Common myeloid progenitor, CD34-positive (primary cell): Measurements from ENCODE around the gene XPNPEP3.

ENCODE experiments used
- CTCF ChIA-PET: fragments of 350-600 bp; sonication (Branson Sonifier 250); formaldehyde crosslinking; loops from one replicate; lab custom pipeline; 2021; ENCODE audit warnings: antibody characterized with exemption; lab: Charles Lee
- POLR2A ChIA-PET: fragments of 350-600 bp; sonication (Branson Sonifier 250); formaldehyde crosslinking; loops from one replicate; lab custom pipeline; 2021; ENCODE audit warnings: antibody characterized with exemption; lab: Charles Lee
- DNase-seq, 3 donors: peaks; one replicate each; pipeline versions ENCODE4 v3.0.0 to v3.0.0-alpha.2; 2013
- H3K27ac ChIP-seq, 2 experiments: 1 replicate in 1 of 2; 2 replicates in 1 of 2; pipeline ENCODE4 v1.7.0; 2013; ENCODE audit warnings: inconsistent platforms in 2 of 2, low read length in 2 of 2, mild to moderate bottlenecking in 2 of 2, low read depth in 1 of 2, moderate library complexity in 1 of 2; ENCODE audit not compliant: severe bottlenecking in 2 of 2, insufficient read depth in 1 of 2, poor library complexity in 1 of 2
- H3K27me3 ChIP-seq, 5 experiments: replicated peaks in 2 of 5; 1 replicate in 3 of 5; 2 replicates in 2 of 5; pipeline versions ENCODE4 v1.6.1 to v1.7.0; 2013; ENCODE audit warnings: low read length in 4 of 5, mild to moderate bottlenecking in 2 of 5, moderate library complexity in 2 of 5, inconsistent platforms in 1 of 5; ENCODE audit not compliant: insufficient read depth in 5 of 5, control insufficient read depth in 4 of 5
- H3K36me3 ChIP-seq, 4 experiments: 1 replicate in 2 of 4; 2 replicates in 2 of 4; pipeline versions ENCODE4 v1.6.1 to v1.7.0; 2013; ENCODE audit warnings: low read length in 3 of 4, control low read depth in 1 of 4, mild to moderate bottlenecking in 1 of 4; ENCODE audit not compliant: control insufficient read depth in 4 of 4, insufficient read depth in 4 of 4
- H3K4me1 ChIP-seq, 4 experiments: 1 replicate in 3 of 4; 2 replicates in 1 of 4; pipeline versions ENCODE4 v1.6.1 to v1.7.1; 2013; ENCODE audit warnings: low read length in 3 of 4, mild to moderate bottlenecking in 3 of 4, control low read depth in 1 of 4, inconsistent platforms in 1 of 4, moderate library complexity in 1 of 4; ENCODE audit not compliant: control insufficient read depth in 4 of 4, insufficient read depth in 4 of 4; ENCODE audit errors: control extremely low read depth in 1 of 4
- H3K4me3 ChIP-seq, 7 experiments: 1 replicate in 4 of 7; 2 replicates in 3 of 7; pipeline versions ENCODE4 v1.5.1 to v1.7.0; 2013; ENCODE audit warnings: mild to moderate bottlenecking in 7 of 7, low read length in 6 of 7, moderate library complexity in 6 of 7, inconsistent platforms in 2 of 7, low read depth in 2 of 7, control low read depth in 1 of 7; ENCODE audit not compliant: insufficient read depth in 4 of 7, control insufficient read depth in 1 of 7; ENCODE audit errors: extremely low read depth in 1 of 7
- H3K9me3 ChIP-seq, 5 experiments: 1 replicate in 4 of 5; 2 replicates in 1 of 5; pipeline versions ENCODE4 v1.6.1 to v1.7.1; 2013; ENCODE audit warnings: low read length in 4 of 5, mild to moderate bottlenecking in 2 of 5, inconsistent platforms in 1 of 5, low read depth in 1 of 5, moderate library complexity in 1 of 5; ENCODE audit not compliant: control insufficient read depth in 4 of 5, insufficient read depth in 2 of 5; ENCODE audit errors: control extremely low read depth in 1 of 5
- WGBS: methylation state at CpG from one replicate; pipeline ENCODE4 v1.1.5; 2013; ENCODE audit not compliant: insufficient coverage; 5-methylcytosine and 5-hydroxymethylcytosine counted together

XPNPEP3 gene

DNA sequence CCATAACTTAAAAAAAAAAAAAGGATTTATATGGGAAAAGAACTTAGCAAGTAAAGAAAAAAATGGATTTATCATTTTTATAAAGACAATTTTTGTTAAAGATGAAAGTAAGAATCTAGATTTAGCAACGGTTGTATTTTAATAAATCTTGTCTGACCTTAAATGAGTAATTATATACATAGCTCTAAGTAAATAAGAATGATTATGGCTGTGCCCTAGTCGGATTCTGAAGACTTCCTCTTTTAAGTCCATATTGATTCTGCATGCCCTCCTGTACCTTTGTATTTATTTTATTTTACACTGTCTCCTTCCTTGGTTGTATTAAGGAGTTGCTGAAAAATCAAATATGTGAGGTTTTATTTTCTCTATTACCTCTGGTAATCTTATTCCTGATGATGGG is 101.4 kb downstream of the XPNPEP3 start:
- ChIA-PET CTCF (no interaction called here), POLR2A (interaction anchor here (0.6 to 0.8 kb wide), 3 partner anchors 10 to 748 kb away, joined by 3 to 5 read pairs (median 5); no protein-coding TSS in a partner anchor)
- Histone ChIP-seq H3K36me3 (peaks cover 2 to 58% (median 31%) of the 10 kb centered on the region in 4 experiments), H3K4me1 (peaks cover 0 to 7% (median 1%) of the 10 kb centered on the region in 4 experiments), H3K9me3 (no peaks in the 10 kb centered on the region), H3K4me3 (no peak overlapping the region), H3K27me3 (no peaks in the 10 kb centered on the region), H3K27ac (no peak overlapping the region)
- WGBS: no CpG with 5 or more reads among the region's 2 CpGs
- no peak for DNase-seq

DNA sequence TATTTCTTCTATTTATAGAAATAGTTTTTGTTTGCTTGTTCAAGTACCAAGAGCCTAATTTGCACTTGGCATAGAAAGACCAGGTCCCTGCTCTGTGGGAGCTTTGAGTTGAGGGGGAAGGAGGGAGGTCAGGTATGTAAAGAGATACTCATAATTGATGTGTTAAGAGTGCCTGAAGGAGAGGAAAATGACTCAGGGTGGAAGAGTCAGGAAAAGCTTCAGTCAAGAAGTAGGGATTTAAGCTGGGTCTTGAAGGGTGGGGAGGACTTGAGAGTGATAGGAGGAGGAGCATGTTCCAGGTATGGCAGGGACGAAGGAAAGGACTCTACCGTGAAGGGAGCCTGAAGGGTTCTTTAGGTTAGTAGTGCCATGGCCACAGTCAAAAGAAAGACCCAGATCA is 103.2 kb downstream of the XPNPEP3 start:
- Histone ChIP-seq H3K9me3 (no peaks in the 10 kb centered on the region), H3K27me3 (no peaks in the 10 kb centered on the region), H3K36me3 (peaks cover 4 to 58% (median 38%) of the 10 kb centered on the region in 4 experiments), H3K4me1 (peaks cover 0 to 3% (median 0%) of the 10 kb centered on the region in 4 experiments), H3K4me3 (no peak overlapping the region), H3K27ac (no peak overlapping the region)
- CTCF ChIA-PET: interaction anchor here (1.4 kb wide), 1 partner anchor 37 kb away, joined by 4 read pairs; no protein-coding TSS in a partner anchor
- 83% methylated on average over 1 of the region's 2 CpGs for WGBS
- DNase-seq: no peak
- POLR2A ChIA-PET: no interaction called here

DNA sequence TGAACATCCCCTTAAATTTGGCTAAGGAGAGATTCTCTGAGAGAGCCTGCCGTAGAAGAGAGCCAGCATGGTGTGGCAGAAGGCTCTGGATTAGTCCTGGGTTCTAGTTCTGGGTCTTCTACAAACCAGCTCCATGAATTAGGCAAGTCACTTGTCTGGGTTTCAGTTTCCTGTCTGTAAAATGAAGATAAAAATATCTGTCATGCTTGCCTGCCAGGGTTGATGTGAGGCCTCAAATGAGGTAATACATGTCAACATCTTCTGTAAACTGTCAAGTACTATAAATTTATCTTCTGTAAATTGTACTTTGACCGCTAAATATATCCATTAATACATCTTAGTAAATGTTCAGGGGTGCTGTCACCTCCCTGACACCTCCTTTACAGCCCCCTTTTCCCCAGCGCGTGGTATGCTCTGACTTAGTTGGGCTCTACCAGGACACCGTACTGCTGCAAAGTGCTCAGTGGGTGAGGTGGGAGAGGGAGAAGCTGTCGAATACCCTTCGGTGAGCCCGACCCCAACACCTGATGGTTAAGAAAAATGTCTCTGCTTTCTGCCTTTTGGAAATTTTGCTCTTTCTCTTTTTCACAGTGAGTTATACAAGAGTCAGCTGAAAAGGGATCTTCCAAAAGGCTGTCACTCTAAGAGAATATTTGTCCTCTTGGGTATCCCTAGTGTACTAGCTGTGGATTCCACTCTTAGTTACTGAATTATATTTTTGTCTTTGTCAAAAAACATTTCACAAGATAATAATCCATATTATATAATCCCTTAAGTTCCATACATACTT is 109.2 kb downstream of the XPNPEP3 start:
- WGBS: 93% methylated on average over 2 of the region's 8 CpGs
- CTCF ChIA-PET: interaction anchor here (0.6 to 2.2 kb wide), 4 partner anchors 13 to 145 kb away, joined by 3 to 9 read pairs (median 4); no protein-coding TSS in a partner anchor
- H3K4me3 ChIP-seq: peak overlapping the region in 1 of 7 experiments; percentile 24
- peak; percentile 45 to 88 (median 79) for DNase-seq
- H3K27ac ChIP-seq: peak overlapping the region; percentile 37 to 60
- no peaks in the 10 kb centered on the region for H3K27me3 ChIP-seq
- POLR2A ChIA-PET: interaction anchor here (0.5 to 1.4 kb wide), 3 partner anchors 14 to 125 kb away, joined by 3 to 4 read pairs (median 4); partner anchors contain the start of gene RBX1
- H3K36me3 ChIP-seq: peaks cover 15 to 54% (median 32%) of the 10 kb centered on the region in 4 experiments
- H3K9me3 ChIP-seq: no peaks in the 10 kb centered on the region
- peaks cover 7 to 24% (median 20%) of the 10 kb centered on the region in 4 experiments for H3K4me1 ChIP-seq

DNA sequence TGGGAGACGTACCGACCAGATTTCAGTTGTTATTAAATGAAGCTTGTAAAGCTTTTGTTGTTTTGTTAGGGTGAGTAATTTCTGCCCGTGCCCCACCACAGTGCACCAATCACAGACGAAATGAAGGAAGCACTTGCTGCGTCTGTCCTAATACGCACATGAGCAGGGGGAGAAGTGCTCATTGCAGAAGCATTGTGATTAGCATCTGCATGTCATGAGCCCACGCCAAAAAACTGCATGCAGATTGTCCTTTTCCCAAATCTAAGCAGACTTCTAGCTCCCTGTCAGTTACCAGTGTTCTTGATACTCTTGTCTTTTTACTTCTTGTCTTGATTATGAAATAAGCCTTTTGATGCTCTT is 109.8 kb downstream of the XPNPEP3 start:
- WGBS: 55% methylated on average over 4 of the region's 7 CpGs
- peak; percentile 35 to 69 (median 65) for DNase-seq
- H3K9me3 ChIP-seq: no peaks in the 10 kb centered on the region
- peaks cover 15 to 52% (median 31%) of the 10 kb centered on the region in 4 experiments for H3K36me3 ChIP-seq
- H3K4me3 ChIP-seq: no peak overlapping the region
- H3K27me3 ChIP-seq: no peaks in the 10 kb centered on the region
- POLR2A ChIA-PET: interaction anchor here (0.5 to 1.4 kb wide), 5 partner anchors 14 to 1648 kb away, joined by 3 to 5 read pairs (median 4); partner anchors contain the start of gene POLDIP3
- peaks cover 7 to 24% (median 20%) of the 10 kb centered on the region in 4 experiments for H3K4me1 ChIP-seq
- peak overlapping the region in 1 of 2 experiments; percentile 60 for H3K27ac ChIP-seq
- CTCF ChIA-PET: interaction anchor here (0.6 to 2.2 kb wide), 4 partner anchors 14 to 144 kb away, joined by 3 to 9 read pairs (median 4); no protein-coding TSS in a partner anchor

DNA sequence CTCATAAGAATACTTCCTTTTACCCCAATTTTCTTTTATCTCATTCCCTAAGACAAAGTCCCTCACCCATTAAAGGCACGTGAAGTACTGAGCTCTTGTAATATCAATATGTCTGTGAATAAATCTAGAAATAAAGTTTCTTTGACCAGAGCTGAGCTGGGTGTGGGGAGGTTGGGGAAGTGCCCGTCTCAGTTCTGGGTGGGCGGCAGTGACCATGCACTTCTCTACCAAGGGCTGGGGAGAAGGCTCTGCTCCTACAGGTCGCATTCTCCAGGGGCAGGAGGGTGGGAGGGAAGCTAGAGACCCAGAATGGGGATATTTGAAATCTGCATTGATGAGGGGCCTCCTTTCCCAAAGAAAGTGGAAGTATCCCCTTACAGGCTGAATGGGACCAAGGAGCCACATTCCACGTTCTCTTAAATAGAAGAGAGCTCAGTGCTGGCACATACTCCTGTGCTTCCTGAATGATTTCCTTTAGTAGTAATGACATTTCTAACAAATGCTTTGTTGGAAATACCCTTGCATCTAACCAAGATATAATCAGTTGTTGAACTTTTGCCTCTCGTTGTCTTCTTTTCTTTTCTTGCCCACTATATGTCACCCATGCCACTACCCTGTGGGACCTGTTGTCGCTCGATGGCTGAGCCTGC is 110.3 kb downstream of the XPNPEP3 start:
- CTCF ChIA-PET: interaction anchor here (0.6 to 2.2 kb wide), 4 partner anchors 15 to 524 kb away, joined by 3 to 9 read pairs (median 4); no protein-coding TSS in a partner anchor
- H3K4me1 ChIP-seq: peaks cover 7 to 24% (median 20%) of the 10 kb centered on the region in 4 experiments
- no peaks in the 10 kb centered on the region for H3K27me3 ChIP-seq
- no peaks in the 10 kb centered on the region for H3K9me3 ChIP-seq
- peak overlapping the region in 1 of 7 experiments; percentile 33 for H3K4me3 ChIP-seq
- POLR2A ChIA-PET: interaction anchor here (0.6 to 1.4 kb wide), 4 partner anchors 16 to 1647 kb away, joined by 3 to 5 read pairs (median 4); partner anchors contain the start of gene POLDIP3
- peaks cover 17 to 52% (median 32%) of the 10 kb centered on the region in 4 experiments for H3K36me3 ChIP-seq
- peak overlapping the region in 1 of 2 experiments; percentile 60 for H3K27ac ChIP-seq
- WGBS: 20% methylated on average over 2 of the region's 8 CpGs
- peak in 2 of 3 donors; percentile 28 to 43 for DNase-seq

DNA sequence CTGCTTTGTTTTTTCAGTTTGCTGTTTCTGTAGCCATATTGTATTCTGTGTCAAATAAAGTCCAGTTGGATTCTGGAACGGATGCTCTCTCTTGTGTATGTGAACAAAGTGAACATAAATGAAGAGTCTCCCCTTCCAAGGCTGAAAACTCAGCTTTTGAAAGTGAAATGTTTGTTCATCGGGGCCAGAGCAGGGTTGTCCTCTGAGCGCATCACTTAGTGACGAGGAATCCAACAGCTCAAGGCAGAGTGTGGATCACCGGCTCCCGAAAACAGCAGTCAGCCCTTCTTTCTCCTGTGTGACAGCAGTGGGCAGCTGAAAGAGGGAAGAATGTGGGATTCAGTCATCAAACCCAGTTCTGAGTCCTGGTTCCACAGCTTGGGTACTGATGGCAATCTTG is 115.6 kb downstream of the XPNPEP3 start:
- Histone ChIP-seq H3K9me3 (no peaks in the 10 kb centered on the region), H3K4me1 (peaks cover 0 to 2% (median under 1%) of the 10 kb centered on the region in 4 experiments), H3K36me3 (peaks cover 14 to 36% (median 28%) of the 10 kb centered on the region in 4 experiments), H3K27ac (no peak overlapping the region), H3K27me3 (no peaks in the 10 kb centered on the region), H3K4me3 (no peak overlapping the region)
- ChIA-PET CTCF (interaction anchor here (0.9 to 1.4 kb wide), 3 partner anchors 50 to 431 kb away, joined by 3 to 4 read pairs (median 3); no protein-coding TSS in a partner anchor), POLR2A (interaction anchor here (0.5 to 0.6 kb wide), 2 partner anchors 33 to 65 kb away, joined by 3 to 4 read pairs; no protein-coding TSS in a partner anchor)
- 97% methylated on average over 6 of the region's 6 CpGs for WGBS
- no peak for DNase-seq
